HG03025 (cell line): ENCODE results near the gene PHACTR1.
"Not testable (repeated sequence)": the region's sequence is repeated elsewhere in the genome, so short reads cannot be mapped to it uniquely, and the experiment has no call there.

Experiments used
- ATAC-seq: cut with Tn5 transposase; IDR thresholded peaks from one replicate; pipeline ENCODE4 v1.9.1; 2021; ENCODE audit warnings: mild to moderate bottlenecking, moderate library complexity; ENCODE audit not compliant: unreplicated experiment, low FRiP score

The PHACTR1 gene

DNA sequence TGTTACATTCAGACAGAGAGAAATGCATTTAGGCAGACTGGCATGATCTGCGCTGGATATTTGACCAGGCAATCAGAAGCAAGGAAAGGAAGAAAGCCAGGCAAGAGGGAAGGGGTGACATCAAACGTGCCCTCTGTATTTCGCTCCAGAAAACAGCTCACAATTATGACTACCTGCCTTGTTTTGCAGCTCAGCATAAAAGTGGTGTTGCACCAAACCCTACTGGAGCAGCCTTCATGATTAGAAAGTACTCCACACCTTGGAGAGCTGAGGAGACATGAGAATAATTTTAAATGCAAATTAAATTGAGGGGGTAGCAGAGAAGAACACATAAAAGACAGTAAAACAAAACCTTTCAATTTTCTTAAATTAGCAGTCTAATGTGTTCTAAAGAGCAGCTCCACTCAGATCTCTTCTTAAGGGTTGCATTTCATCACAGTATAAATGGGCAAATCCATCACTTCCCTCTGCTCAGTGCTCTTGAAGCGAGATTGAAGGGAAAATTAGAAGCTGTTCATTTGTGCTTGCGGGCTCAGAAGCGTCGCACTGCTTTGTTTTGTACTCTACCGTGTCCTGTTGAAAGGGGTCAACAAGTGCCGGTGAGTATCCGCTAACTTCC, at the start of gene PHACTR1:
TSS of gene PHACTR1 (plus strand) at position 470 of the 619 bp plus-strand sequence.
- ATAC-seq, result no peak

- ATAC-seq, result no peak
Observed at GRCh38 chr6:12666886-12667285, 49.7 kb upstream of the PHACTR1 start.

DNA sequence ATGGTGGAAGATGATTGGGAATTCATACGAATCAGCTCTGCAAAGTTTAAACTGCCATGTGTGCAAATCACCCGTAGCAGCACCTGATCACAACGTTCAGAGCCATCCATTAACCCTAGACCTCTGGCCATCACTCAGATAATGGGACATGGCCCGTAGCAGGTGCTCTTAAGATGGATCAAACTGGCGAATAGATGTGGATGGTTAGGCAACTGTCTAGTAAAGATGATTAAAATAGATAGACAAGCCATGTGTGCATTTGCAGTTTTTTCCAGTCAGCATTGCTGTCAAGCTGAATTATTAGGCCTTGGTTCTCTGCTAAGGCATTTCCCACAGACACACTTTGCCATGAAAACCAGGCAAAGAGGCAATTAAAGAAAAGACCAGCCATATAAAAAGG, 40.6 kb upstream of the PHACTR1 start:
- no peak for ATAC-seq

DNA sequence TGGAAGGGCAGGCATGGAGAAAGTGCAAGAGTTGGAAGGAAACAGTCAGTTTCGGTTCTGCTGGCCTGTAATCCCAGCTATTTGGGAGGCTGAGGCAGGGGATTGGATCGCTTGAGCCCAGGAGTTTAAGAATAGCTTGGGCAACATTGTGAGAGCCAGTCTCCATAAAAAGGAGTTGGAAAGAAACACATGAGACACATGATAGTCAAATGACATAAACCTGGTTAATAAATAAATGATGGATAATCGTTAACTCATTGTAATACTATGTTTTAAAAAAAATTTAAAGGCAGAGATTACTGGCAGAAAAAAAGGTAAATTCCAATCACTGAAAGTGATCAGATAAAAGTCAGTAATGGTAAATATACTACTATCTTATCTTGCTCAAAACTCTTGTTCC, 37.2 kb upstream of the PHACTR1 start:
- ATAC-seq, result no peak

GRCh38 chr6:12693122-12693521, 23.4 kb upstream of the PHACTR1 start:
- ATAC-seq, result no peak

- no peak for ATAC-seq
Observed at GRCh38 chr6:12698298-12698697, 18.3 kb upstream of the PHACTR1 start.

GRCh38 chr6:12704946-12705345, 11.6 kb upstream of the PHACTR1 start:
- no peak for ATAC-seq

DNA sequence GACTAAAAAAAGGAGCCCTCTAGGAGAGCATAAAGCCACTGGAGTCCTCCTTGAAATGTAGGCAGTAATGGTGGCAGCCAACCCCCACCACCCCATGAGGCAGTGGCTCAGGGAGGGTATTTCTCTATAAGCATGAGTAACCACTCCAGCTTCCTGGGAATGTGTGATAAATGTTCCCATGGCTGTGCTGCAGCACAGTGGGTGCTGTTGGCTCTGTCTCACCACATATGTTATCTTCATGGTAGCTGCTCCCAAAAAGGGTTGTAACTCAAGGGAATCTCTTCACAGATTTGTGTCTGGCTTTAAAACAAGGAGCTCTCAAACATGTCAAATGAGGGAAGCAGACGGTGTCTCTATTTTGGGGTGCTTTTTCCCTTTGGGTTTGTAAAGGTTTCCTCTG, 7.5 kb upstream of the PHACTR1 start:
- ATAC-seq, result no peak

- no peak for ATAC-seq
Observed at GRCh38 chr6:12709556-12710232, 6.9 kb upstream of the PHACTR1 start.

DNA sequence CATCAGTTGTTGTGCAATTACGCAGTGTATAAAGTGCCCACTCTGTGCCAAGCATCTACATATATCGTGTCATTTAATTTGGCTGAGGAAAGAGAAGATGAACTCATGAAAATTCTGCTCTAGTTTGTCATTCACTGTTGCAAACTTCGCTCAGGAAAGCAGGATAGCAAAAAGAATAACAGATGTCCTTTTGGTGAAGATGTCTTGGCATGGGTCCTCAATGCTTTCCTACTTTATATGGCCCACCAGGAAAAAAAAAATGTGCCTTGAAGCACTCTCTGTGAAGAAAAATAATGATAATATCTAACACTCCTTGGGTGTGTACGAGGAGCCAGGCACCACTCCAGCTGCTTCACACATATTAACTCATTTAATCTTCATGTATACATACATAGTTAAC, 5.6 kb upstream of the PHACTR1 start:
- no peak for ATAC-seq

DNA sequence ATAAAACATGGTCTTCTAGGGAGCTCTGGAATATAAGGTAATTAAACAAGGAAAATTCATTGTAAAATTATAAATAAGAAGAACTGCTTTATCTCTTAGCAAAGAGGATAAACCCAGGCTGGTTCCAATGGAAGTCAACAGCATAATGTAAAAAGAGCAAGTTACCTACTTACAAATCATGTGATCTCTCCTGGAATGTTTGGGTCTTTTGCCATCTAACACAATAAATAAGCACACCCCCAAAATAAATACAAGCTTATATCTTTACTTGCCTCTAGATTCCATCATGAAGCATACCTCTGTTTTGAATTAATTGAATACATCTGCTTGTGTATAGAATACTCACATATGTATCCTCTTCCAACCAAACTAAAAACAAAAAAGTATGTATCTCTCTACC, 2.5 kb upstream of the PHACTR1 start:
- ATAC-seq, result no peak

DNA sequence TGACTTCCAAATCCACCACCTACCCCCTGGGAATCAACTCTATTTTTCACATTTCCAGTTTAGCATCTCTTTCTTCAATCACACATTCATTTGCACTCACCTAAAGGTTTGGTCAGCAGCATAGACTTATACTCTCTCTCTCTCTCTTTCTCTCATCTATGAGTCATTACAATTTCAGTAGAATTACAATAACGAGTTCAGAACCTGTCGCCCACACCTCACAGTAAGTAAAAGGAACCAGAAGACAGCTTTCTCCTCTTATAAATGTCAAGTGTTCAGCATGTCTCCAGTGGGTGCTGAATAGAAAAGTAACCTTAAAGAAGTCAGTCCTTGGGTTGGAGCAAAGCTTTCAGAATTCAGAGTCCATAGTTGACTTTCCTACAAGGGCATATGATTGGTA, 1.1 kb upstream of the PHACTR1 start:
- no peak for ATAC-seq

- ATAC-seq, result no peak
Observed at GRCh38 chr6:12717356-12717755, 789 bp downstream of the PHACTR1 start.

GRCh38 chr6:12718015-12718414, 1.4 kb downstream of the PHACTR1 start:
- no peak for ATAC-seq

GRCh38 chr6:12719017-12719416, 2.5 kb downstream of the PHACTR1 start:
- ATAC-seq, result no peak

DNA sequence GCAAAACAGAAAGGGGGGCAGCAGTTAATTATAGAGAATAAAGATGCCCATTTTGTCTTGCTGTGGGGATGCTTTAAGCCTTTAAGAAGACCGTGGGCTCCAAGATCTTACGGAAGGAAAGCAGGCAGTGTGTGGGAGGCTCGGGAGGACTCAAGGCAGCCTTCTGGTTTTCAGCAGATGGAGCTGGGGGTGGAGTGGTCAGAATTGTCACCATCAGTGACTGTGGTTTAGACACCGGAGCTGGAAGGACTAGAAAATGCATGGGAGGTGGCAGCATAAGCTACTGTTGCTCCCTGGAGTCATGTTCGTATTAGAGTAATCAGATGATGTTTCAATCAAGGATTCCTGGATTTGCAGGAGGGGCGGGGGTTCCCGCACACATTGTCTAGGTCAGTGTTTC, 3.7 kb downstream of the PHACTR1 start:
- ATAC-seq, result no peak

DNA sequence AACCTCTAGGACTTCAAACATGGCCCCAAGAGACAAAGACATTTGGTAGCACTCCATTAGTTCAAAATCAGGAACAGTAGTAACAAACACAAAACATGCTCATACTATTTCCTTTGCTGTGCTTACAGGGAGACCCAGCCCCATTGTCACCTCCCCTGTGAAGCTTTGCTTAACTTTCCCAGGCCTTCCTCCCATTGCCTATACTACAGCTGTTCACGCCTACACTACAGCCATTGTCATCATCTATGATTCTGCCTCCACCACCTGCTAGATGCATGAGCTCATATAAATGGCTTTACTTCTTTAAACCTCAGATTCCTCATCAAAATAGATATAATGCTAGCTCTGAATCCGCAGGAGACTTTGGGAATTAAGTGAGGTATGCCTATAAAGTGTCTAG, 8.7 kb downstream of the PHACTR1 start:
- no peak for ATAC-seq

DNA sequence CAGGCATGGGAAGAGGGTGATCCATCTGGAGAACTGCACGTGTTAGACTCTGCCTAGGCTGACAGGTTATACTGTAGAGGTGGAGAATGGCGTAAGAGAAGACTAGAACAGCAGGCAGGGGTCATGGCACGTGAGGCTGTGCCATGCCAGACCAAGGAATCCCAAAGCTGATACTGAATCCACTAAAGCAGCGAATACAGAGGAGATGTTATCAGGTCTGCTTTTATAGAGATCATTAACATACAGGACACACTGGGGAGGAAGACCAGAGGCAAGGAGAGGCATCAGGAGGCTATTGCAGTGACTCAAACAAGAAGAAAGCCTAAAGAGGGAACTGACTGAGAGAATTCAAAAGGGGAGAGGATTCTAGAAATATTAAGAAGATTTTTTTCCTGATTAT, 12.9 kb downstream of the PHACTR1 start:
- no peak for ATAC-seq

DNA sequence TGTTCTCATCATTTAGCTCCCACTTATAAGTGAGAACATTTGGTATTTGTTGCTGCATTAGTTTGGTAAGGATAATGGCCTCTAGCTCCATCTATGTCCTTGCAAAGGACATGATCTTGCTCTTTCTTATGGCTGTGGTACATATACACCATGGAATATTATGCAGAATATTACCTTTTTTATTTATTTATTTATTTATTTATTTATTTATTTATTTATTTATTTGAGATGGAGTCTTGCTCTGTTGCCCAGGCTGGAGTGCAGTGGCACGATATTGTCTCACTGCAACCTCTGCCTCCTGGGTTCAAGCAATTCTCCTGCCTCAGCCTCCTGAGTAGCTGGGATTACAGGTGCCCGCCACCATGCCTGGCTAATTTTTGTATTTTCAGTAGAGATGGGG, 14.2 kb downstream of the PHACTR1 start:
- not testable (repeated sequence) for ATAC-seq

DNA sequence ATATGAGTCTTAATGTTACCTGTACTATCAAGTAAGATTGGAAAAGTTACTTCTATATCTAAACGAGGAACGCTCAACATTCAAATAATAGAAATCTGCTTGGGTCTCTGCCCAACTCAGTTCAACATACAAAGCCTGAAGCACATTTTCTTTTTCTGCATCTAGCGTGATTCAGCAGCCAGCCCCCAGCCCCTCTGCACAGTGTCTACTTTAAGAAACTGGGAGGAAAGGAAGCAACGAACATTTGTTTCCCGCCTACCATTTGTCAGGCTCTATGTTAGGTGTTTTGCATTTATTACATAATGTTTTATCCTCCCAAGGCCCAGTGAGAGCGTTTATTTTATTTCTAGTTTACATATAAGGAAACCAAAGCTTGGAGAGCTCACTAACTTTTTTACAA, 17.3 kb downstream of the PHACTR1 start:
- no peak for ATAC-seq

GRCh38 chr6:12735786-12736185, 19.2 kb downstream of the PHACTR1 start:
- ATAC-seq, result no peak

DNA sequence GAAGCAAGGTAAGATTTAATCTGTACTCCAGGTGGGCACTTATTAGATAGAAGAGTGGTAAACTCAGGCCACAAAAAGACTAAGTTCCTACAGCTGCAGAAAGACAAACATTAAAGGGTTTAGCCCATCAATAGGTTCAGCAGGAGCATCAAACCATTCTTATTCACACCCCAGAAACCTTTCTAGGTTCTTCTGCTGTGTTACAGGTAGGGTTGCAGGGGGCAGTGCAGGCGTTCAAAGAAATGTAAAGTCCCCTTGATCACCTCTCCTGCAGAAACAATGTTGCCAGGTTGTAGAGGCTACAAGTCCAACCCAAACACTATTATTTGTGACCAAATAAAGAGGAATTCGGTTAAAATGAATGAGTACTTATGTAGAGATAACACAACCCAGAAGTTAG, 31.8 kb downstream of the PHACTR1 start:
- ATAC-seq, result no peak
